A549 (cell line): ENCODE measurements around the gene PDLIM5. TPM values are rescaled to one million over a fixed set of nuclear protein-coding genes. Genes with fewer than 3 reads are reported as not detected.

Experiments used
- ATAC-seq, 2 experiments: fragments of 200-7000 bp in 1 of 2; fragments of >200 bp in 1 of 2; cut with Nextera tagmentation in 1 of 2; cut with Tn5 transposase in 1 of 2; 3 replicates each; pipeline versions ENCODE4 v1.8.0 to v1.9.1; 2018 to 2020; ENCODE audit warnings: mild to moderate bottlenecking in 1 of 2, moderate library complexity in 1 of 2
- CTCF ChIA-PET: fragments of 300-600 bp; sonication (Branson Sonifier 250); formaldehyde crosslinking; extraction: SDS; loops from one replicate; lab custom pipeline; 2021; ENCODE audit warnings: antibody characterized with exemption, inconsistent platforms; lab: Yijun Ruan, JAX
- POLR2A ChIA-PET: fragments of 350-600 bp; formaldehyde crosslinking; extraction: SDS; loops from one replicate; lab custom pipeline; 2021; ENCODE audit warnings: antibody characterized with exemption, inconsistent platforms; lab: Yijun Ruan, JAX
- DNase-seq, 2 experiments: peaks; one replicate each; pipeline versions ENCODE4 v3.0.0 to v3.0.0-alpha.2; 2011 to 2016; ENCODE audit warnings: low read depth in 1 of 2, low spot score in 1 of 2
- FAIRE-seq: peaks from 2 replicates; lab custom pipeline; 2011; peaks lifted over from hg19 to GRCh38; lab: Jason Lieb, UNC
- H3K27ac ChIP-seq, 2 experiments: fragments of >200 bp; sonication (Bioruptor Twin); formaldehyde crosslinking; 3 replicates each; pipeline ENCODE4 v1.5.1; 2016 to 2017
- H3K4me1 ChIP-seq: fragments of >200 bp; sonication (Bioruptor Twin); formaldehyde crosslinking; 3 replicates; pipeline ENCODE4 v1.6.1; 2016
- H3K4me2 ChIP-seq: fragments of >200 bp; sonication (Bioruptor Twin); formaldehyde crosslinking; 3 replicates; pipeline ENCODE4 v1.6.1; 2016
- H3K4me3 ChIP-seq: fragments of >200 bp; sonication (Bioruptor Twin); formaldehyde crosslinking; 3 replicates; pipeline ENCODE4 v1.5.1; 2016
- H3K9me3 ChIP-seq: fragments of >200 bp; sonication (Bioruptor Twin); formaldehyde crosslinking; 3 replicates; pipeline ENCODE4 v1.6.1; 2016
- BHLHE40 ChIP-seq: IDR thresholded peaks from 2 replicates; pipeline ENCODE4 v1.6.1; 2012; ENCODE audit warnings: low read depth, low read length, inconsistent platforms
- EHF ChIP-seq: fragments of 250-450 bp; sonication (Bioruptor Pico); IDR thresholded peaks from 2 replicates; pipeline ENCODE4 v1.5.0; 2020; ENCODE audit warnings: mild to moderate bottlenecking
- ELK1 ChIP-seq: fragments of 150-350 bp; IDR thresholded peaks from 2 replicates; pipeline ENCODE4 v1.6.1; 2014; ENCODE audit warnings: low read depth, mild to moderate bottlenecking, low read length
- ESRRA ChIP-seq: fragments of 150-350 bp; IDR thresholded peaks from 2 replicates; pipeline ENCODE4 v1.6.1; 2014; ENCODE audit warnings: mild to moderate bottlenecking, low read length, borderline replicate concordance
- FOSB ChIP-seq: fragments of 250-450 bp; sonication (Bioruptor Pico); IDR thresholded peaks from 2 replicates; pipeline ENCODE4 v1.5.0; 2020; ENCODE audit warnings: mild to moderate bottlenecking, moderate library complexity
- FOSL2 ChIP-seq, 2 experiments: fragments of 450-650 bp in 1 of 2; fragments of >200 bp in 1 of 2; sonication (Bioruptor Twin) in 1 of 2; formaldehyde crosslinking; IDR thresholded peaks; 2 replicates each; pipeline versions ENCODE4 v1.5.0 to v1.6.1; 2016 to 2020; ENCODE audit warnings: mild to moderate bottlenecking in 1 of 2, moderate library complexity in 1 of 2
- FOXS1 ChIP-seq: fragments of 250-450 bp; sonication (Bioruptor Pico); IDR thresholded peaks from 2 replicates; pipeline ENCODE4 v1.5.0; 2020; ENCODE audit warnings: mild to moderate bottlenecking, moderate library complexity
- HDAC2 ChIP-seq: fragments of 200-600 bp; sonication (generic); IDR thresholded peaks from 2 replicates; pipeline ENCODE4 v1.6.1; 2016
- HMGXB4 ChIP-seq: fragments of 250-450 bp; sonication (Bioruptor Pico); IDR thresholded peaks from 2 replicates; pipeline ENCODE4 v1.5.0; 2021; ENCODE audit warnings: mild to moderate bottlenecking, moderate library complexity, borderline replicate concordance
- KDM1A ChIP-seq: fragments of 200-600 bp; sonication (generic); IDR thresholded peaks from 2 replicates; pipeline ENCODE4 v1.6.1; 2016; ENCODE audit warnings: low read depth, mild to moderate bottlenecking
- MYC ChIP-seq: IDR thresholded peaks from 2 replicates; pipeline ENCODE4 v1.6.1; 2012; ENCODE audit warnings: mild to moderate bottlenecking, inconsistent platforms, low read length, improper control_type of control experiment, borderline replicate concordance
- PBX3 ChIP-seq: IDR thresholded peaks from 2 replicates; pipeline ENCODE4 v1.6.1; 2012
- RAD21 ChIP-seq, 2 experiments: fragments of >200 bp in 1 of 2; sonication (Bioruptor Twin) in 1 of 2; formaldehyde crosslinking in 1 of 2; IDR thresholded peaks in 1 of 2; conservative IDR thresholded peaks in 1 of 2; 2 replicates in 1 of 2; 3 replicates in 1 of 2; pipeline ENCODE4 v1.6.1; 2012 to 2018; ENCODE audit warnings: inconsistent platforms in 1 of 2
- RARB ChIP-seq: fragments of 250-450 bp; sonication (Bioruptor Pico); IDR thresholded peaks from 2 replicates; pipeline ENCODE4 v1.8.0; 2021; ENCODE audit warnings: mild to moderate bottlenecking, moderate library complexity
- RCOR1 ChIP-seq: fragments of 150-350 bp; IDR thresholded peaks from 2 replicates; pipeline ENCODE4 v1.6.1; 2014; ENCODE audit warnings: antibody characterized with exemption, low read length, low read depth
- RFX5 ChIP-seq: fragments of 450-650 bp; IDR thresholded peaks from 2 replicates; pipeline ENCODE4 v1.7.1; 2014; ENCODE audit warnings: antibody characterized with exemption, mild to moderate bottlenecking, moderate library complexity
- RNF2 ChIP-seq: fragments of 200-600 bp; sonication (generic); IDR thresholded peaks from 2 replicates; pipeline ENCODE4 v1.6.1; 2016; ENCODE audit warnings: low read depth, mild to moderate bottlenecking, antibody characterized with exemption, moderate library complexity, borderline replicate concordance
- SMC3 ChIP-seq: fragments of >200 bp; sonication (Bioruptor Twin); formaldehyde crosslinking; IDR thresholded peaks from 3 replicates; pipeline ENCODE4 v1.6.1; 2018; ENCODE audit warnings: inconsistent platforms
- SREBF2 ChIP-seq: fragments of 450-650 bp; IDR thresholded peaks from 2 replicates; pipeline ENCODE4 v1.6.1; 2014; ENCODE audit warnings: mild to moderate bottlenecking, moderate library complexity
- TFCP2L1 ChIP-seq: fragments of 250-450 bp; sonication (Bioruptor Pico); IDR thresholded peaks from 2 replicates; pipeline ENCODE4 v1.5.0; 2021; ENCODE audit warnings: mild to moderate bottlenecking
- TP53 ChIP-seq: fragments of 250-450 bp; sonication (Bioruptor Pico); IDR thresholded peaks from 2 replicates; pipeline ENCODE4 v1.5.0; 2021; ENCODE audit warnings: mild to moderate bottlenecking, moderate library complexity
- ZC3H11A ChIP-seq: fragments of 450-650 bp; IDR thresholded peaks from 2 replicates; pipeline ENCODE4 v1.6.1; 2014; ENCODE audit warnings: antibody characterized with exemption, mild to moderate bottlenecking
- ZSCAN20 ChIP-seq: fragments of 250-450 bp; sonication (Bioruptor Pico); IDR thresholded peaks from 2 replicates; pipeline ENCODE4 v1.8.0; 2022; ENCODE audit warnings: mild to moderate bottlenecking, moderate library complexity
- WGBS: methylation state at CpG from one replicate; pipeline ENCODE4 v1.1.6; 2017; ENCODE audit errors: missing lambda C conversion rate; 5-methylcytosine and 5-hydroxymethylcytosine counted together
- polyA plus RNA-seq, 4 experiments: library from polyadenylated mRNA; depleted of rRNA in 3 of 4; stranded (reverse); fragments of >200 nt; fragmentation: RNase III in 1 of 4; extraction: RNeasy Plus Mini Kit Qiagen cat#74134 plus additional on column Dnase treatment in 1 of 4; gene quantifications; 2 replicates in 3 of 4; 3 replicates in 1 of 4; pipeline ENCODE4 v1.2.3, GENCODE V29; 2011 to 2017

The PDLIM5 gene
- polyA plus RNA-seq, 2 of the 4 experiments (the other 2 are of a cell fraction) = 54.2 to 242 TPM

GRCh38 chr4:94462572-94462971, 10.8 kb downstream of the PDLIM5 start:
- FAIRE-seq = no peak
- CTCF ChIA-PET = no interaction called here
- no peak for TF ChIP-seq FOSB
- no peak for TF ChIP-seq RAD21 (conservative IDR thresholded peaks at IDR 0.05 in 1 of 2, IDR thresholded peaks at IDR 0.05 in 1 of 2)
- TF ChIP-seq SREBF2 = no peak
- no peak for TF ChIP-seq ZSCAN20
- TF ChIP-seq TP53 (CRISPR knock-in tag) = no peak
- TF ChIP-seq KDM1A = no peak
- TF ChIP-seq RCOR1 = no peak
- TF ChIP-seq RARB (CRISPR knock-in tag) = no peak
- TF ChIP-seq ESRRA = no peak
- TF ChIP-seq TFCP2L1 (CRISPR knock-in tag) = no peak
- no peak for TF ChIP-seq EHF (CRISPR knock-in tag)
- TF ChIP-seq ELK1 = no peak
- TF ChIP-seq SMC3 = no peak
- TF ChIP-seq FOXS1 = no peak
- DNase-seq = no peak
- Histone ChIP-seq H3K27ac (no peak overlapping the region), H3K9me3 (no peaks in the 10 kb centered on the region), H3K4me3 (no peak overlapping the region), H3K4me1 (peaks cover 72% of the 10 kb centered on the region), H3K4me2 (no peak overlapping the region)
- POLR2A ChIA-PET = no interaction called here
- WGBS = 38% methylated on average over 1 of the region's 1 CpG
- no peak for ATAC-seq

GRCh38 chr4:94463771-94464170, 12.0 kb downstream of the PDLIM5 start:
- DNase-seq (no peak), FAIRE-seq (no peak), ATAC-seq (peak; percentile 62 to 70; a peak in 5 of 6 replicates)
- no peaks in the 10 kb centered on the region for H3K9me3 ChIP-seq
- 81% methylated on average over 1 of the region's 1 CpG for WGBS
- no peak overlapping the region for H3K4me3 ChIP-seq
- peaks cover 60% of the 10 kb centered on the region for H3K4me1 ChIP-seq
- TF ChIP-seq FOSL2 (IDR thresholded peaks at IDR 0.05) (no peak), FOSL2 (CRISPR knock-in tag; IDR thresholded peaks at IDR 0.05) (0 out of 2 replicates have a peak, but pooled peaks have one; percentile 4), HMGXB4 (CRISPR knock-in tag) (no peak), MYC (no peak)
- H3K4me2 ChIP-seq = no peak overlapping the region
- POLR2A ChIA-PET = no interaction called here
- CTCF ChIA-PET = no interaction called here
- no peak overlapping the region for H3K27ac ChIP-seq

- Histone ChIP-seq H3K4me2 (no peak overlapping the region), H3K9me3 (0 out of 3 replicates have a peak, but pooled peaks cover 3% of the 10 kb centered on the region), H3K4me3 (no peak overlapping the region), H3K4me1 (peaks cover 36% of the 10 kb centered on the region; the same call in 2 of the 3 replicates), H3K27ac (no peak overlapping the region)
- ChIA-PET POLR2A (no interaction called here), CTCF (no interaction called here)
- FAIRE-seq = no peak
- TF ChIP-seq HDAC2 (no peak), BHLHE40 (no peak), TP53 (CRISPR knock-in tag) (no peak), ZC3H11A (no peak), ESRRA (no peak), FOSB (no peak), KDM1A (no peak), PBX3 (no peak), RFX5 (no peak), RNF2 (no peak)
- no peak for ATAC-seq
- no peak for DNase-seq
Measured at GRCh38 chr4:94466371-94466770, 14.6 kb downstream of the PDLIM5 start.
